GM04503 (cell line): ENCODE measurements around the gene MAPKAPK2.
A peak's percentile ranks its signal among the peaks of the same experiment; 100 is the strongest.

ENCODE experiments used
- DNase-seq: peaks from one replicate; pipeline ENCODE4 v3.0.0-alpha.2; 2012; ENCODE audit warnings: low read depth

Gene MAPKAPK2

DNA sequence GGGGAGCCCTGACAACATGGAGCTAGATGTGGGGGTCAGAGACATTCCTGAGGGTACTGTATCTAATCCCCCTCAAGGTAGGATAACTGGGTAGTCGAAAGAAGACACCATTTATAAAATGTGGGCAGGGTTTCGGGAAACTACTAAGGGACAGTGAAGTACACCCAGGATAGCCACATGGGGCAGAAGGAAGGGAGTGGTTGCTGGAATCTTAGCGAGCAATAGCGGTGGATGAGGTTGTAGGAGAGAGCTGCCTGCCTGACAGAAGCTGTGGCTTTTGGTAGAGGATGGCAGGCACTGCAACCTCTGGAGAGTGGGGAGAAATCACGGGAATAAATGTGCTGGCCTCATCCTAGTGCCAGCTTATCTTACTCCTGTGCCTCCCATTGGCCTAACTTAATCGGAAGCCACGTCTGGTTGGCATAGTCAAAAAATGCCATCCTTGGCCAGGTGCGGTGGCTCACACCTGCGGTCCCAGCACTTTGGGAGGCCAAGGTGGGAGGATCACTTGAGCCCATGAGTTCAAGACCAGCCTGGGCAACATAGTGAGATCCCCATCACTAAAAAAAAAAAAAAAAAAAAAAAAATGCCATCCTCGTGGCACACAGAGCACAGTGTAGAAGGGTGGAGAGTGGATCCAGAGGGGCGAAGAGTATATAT, 23.4 kb upstream of the MAPKAPK2 start:
- DNase-seq = no peak

- DNase-seq = no peak
Observed at GRCh38 chr1:206662396-206663092, 22.2 kb upstream of the MAPKAPK2 start.

DNA sequence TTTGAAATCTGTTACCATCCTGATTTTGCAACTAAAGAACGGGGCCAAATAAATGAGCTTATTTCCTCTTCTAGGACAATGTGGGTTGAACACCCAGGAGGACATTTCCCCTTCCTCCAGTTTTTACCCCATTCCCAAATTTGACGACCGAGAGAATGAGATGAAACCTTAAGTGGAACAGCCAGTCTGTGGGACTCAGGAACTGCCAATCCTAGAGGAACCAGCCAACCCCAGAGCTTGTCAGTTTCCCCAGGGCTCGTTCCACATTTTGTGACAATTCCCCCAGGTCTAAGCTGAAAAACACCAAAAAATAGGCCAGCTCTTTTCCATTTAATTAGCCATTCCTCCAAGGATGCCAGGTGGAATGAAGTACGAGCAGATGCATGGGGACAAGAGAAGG, 21.3 kb upstream of the MAPKAPK2 start:
- no peak for DNase-seq

GRCh38 chr1:206663832-206664652, 20.7 kb upstream of the MAPKAPK2 start:
- no peak for DNase-seq

DNA sequence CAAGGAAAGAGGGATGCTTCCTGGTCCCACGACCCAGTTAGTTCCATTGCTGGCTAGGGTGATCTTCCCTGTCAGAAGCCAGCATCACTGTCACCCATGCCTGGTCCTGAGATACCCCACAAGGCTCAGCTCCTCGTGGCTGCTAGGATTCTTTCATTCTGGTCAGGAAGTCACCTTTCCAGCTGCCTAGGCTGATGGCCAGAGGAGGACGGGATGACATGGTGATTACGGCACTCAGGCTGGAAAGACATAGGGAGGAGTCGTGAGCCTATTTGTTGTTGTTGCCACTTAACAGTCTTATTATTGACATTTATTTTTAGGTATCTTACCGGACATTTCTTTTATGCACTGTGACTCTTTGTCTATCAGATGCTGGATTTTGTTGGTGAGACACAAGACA, 20.0 kb upstream of the MAPKAPK2 start:
- DNase-seq = no peak

- DNase-seq = no peak
Observed at GRCh38 chr1:206666031-206666561, 18.6 kb upstream of the MAPKAPK2 start.

GRCh38 chr1:206666954-206667665, 17.6 kb upstream of the MAPKAPK2 start:
- DNase-seq = no peak

DNA sequence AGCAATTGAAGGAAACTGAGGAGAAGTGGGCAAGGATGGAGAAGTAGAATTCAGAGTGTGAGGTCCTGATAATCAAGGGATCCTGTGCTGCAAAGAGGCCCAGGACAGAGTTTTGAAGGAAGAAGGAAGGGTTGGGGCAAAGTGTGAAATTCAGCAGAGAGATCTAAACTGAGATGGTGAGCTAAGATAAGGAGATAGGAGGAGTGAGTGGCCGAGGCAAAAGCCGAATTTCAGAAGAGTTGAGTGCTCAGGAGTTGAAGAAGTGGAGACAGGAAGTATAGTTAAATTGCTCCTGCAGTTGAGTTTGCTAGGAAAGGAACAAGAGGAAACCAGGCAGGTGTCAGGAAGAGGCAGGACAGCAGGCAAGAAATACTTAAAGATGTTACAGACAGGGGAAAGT, 16.4 kb upstream of the MAPKAPK2 start:
- DNase-seq = no peak

- no peak for DNase-seq
Observed at GRCh38 chr1:206668874-206669410, 15.8 kb upstream of the MAPKAPK2 start.

GRCh38 chr1:206672011-206672688, 12.6 kb upstream of the MAPKAPK2 start:
- DNase-seq = no peak

DNA sequence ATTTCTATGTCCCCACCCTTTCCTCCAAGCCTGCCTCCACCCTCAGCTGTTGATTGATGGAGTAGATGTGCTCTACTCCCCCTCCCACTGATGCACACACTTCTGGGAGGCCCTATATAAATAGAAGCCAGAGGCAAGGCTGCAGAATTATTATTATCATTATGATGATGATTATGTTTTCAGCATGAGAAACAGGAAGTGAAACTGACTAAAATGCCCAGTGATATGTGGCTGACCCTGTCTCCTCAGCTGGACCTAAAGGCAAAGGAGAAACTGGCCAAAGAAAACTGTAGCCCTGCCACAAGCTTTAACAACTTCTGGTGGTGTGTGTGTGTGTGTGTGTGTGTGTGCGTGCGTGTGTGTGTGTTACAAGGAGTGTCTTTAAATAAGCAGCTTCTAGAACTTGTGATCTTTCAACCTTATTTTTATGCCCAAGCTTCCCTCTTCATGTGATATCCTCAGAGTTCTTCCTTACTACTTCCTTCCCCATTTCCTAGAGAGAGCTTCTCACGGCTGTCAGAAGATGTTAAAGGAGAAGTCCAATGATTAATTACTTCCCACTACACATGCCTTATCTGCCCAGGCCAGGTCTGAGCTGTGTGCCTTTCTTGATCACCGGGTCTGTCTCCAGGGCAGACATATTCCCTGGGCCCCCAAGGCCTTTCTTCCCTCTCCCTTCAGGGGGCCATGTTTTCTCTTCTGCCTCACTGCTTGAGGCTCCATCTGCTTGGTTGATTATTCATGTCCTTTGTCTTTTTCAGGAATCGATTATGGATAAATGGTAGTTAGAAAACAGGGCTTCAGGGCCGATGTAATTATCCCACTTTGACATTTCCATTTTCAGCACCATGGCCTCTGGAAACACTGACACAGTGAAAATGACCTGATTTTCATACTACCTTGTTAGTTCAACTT, 11.6 kb upstream of the MAPKAPK2 start:
- DNase-seq = no peak

DNA sequence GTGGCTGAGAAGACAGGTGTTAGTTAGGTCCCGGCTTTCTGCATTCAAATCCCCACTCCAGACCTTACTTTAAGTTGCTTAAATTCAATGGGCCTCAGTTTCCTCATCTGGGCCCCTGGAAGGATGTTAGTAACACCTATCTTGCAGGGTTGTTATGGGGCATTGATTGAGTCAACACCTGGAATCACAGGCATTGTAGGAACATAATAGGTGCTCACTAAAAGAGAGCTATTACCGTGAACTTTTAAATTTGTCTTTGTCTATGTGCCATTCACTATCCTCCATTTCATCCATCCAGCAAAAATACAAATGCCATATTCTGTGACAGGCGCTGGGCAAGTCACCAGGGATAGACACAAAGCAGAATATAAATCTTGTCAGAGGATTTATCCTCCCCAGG, 10.5 kb upstream of the MAPKAPK2 start:
- no peak for DNase-seq

- peak; percentile 97 for DNase-seq
Observed at GRCh38 chr1:206674745-206675175, 9.9 kb upstream of the MAPKAPK2 start.

DNA sequence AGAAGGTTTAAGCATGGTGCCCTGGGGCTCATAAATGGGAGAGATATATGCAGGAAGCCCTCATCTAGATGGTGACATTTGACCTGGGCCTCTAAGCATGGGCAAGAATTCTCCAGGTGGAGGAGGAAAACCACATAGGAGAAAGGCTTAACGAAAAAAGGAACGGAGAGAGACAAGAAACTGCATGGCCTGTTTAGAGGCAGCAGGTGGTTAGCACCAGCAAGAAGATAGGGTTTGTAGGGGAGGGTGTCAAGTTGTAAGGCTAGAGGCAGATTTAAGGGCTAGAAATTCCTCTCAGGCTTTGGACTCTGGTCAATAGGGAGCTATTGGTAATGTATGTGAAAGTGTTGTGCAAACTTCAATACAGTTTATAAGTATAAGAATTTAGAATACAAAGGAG, 8.2 kb upstream of the MAPKAPK2 start:
- no peak for DNase-seq

DNA sequence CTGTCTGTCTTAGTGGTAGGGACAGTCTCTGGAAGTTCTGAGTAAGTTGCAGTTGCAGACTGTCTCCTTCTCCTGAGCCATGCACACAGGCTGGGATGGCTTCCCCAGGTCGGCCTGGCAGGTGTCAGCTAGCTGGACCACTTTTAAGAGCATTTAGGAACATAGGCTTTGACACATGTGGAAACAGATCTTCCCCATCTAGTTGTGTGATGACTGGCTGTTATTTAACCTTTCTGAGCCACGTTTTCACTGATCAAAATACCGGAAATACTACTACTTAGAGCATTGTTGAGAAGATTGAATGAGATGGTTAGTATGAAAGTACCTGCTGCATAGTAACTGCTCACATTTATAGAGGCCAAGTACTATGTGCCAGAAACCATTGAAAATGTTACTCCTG, 6.2 kb upstream of the MAPKAPK2 start:
- no peak for DNase-seq

DNA sequence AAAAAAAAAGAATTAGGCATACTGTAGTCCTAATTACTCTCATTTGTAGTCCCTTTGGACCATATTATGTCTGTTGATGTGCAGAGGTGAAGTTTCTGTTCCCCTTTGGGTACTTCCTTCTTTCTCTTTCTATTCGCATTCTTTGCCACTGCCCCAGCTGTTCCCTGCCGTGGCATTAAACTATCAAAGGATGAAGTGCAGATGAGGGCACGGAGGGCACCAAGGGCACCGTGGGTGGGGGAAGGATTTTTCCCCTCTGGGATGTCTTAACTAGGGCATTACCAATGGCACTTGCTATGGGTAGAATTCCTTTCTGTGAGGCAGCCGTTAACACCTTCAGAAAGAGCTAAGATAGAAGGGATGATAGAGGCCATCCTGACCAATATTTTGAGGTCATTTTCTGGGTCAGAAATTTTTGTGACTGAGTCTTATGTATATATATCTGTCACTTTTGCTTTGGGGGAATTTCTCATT, 4.9 kb upstream of the MAPKAPK2 start:
- no peak for DNase-seq

DNA sequence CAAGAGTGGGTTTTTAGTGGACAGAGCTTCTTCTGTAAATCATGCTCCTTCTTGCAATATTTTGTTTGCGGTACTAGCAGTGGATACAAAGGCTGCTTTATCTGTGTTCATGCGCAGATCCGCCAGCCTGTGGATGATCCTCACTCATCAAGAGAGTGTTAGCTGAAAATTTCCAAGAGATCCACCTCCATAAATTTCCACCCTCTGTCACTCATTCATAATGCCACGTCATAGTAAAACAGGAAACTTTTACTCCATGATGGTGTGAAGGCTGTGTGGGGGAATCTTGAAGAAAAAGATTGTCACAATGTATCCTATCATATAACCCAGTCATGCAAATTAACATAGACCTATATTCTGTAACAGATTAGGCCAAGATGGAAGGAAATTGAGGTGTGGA, 4.4 kb upstream of the MAPKAPK2 start:
- no peak for DNase-seq

DNA sequence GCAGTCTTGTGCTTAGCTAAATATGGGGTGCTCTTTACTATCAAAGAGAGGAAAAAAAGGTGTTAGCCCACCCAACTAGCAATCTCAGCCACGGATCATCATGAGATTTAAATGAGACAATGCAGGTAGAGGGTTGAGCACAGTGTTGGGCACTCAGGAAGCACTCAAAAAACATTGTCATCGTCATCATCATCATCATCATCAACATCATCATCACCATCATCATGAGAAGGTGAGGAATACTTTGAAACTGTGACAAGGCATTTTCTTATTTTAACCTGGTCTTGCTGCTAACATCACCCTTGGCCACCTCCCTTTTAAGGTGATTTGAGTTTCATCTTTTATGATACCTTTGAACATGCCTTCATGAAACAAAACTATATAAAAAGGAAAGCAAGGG, 3.3 kb upstream of the MAPKAPK2 start:
- no peak for DNase-seq

GRCh38 chr1:206682111-206682510, 2.6 kb upstream of the MAPKAPK2 start:
- DNase-seq = no peak

- no peak for DNase-seq
Observed at GRCh38 chr1:206683313-206683712, 1.4 kb upstream of the MAPKAPK2 start.
